Pons (tissue), 1 donor: ENCODE results near the gene INPP5K.
"Not testable (repeated sequence)": the region's sequence is repeated elsewhere in the genome, so short reads cannot be mapped to it uniquely, and the experiment has no call there.

Experiments
- DNase-seq: peaks from one replicate; pipeline ENCODE4 v3.0.0-alpha.2; 2016; ENCODE audit warnings: low spot score

INPP5K gene

DNA sequence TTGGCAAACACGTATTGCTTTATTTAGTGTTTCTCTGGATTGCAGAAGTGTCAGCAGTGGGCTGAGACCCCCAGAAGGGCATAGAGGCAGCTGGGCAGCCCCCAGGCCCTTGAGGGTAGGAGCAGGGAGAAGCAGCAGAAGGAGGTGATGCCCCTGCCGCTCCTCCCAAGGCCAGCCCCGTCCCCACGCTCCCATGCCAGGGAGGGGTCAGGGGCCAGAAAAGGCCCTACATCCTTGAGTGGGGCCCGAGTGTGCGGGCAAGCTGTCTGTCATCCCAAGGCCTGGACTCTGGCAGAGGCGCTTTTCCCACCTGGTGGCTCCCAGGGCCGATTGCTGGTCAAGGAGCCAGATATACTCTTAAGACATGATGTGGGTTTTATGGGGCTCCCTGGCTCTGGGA, 52.2 kb downstream of the INPP5K start:
- DNase-seq = no peak

DNA sequence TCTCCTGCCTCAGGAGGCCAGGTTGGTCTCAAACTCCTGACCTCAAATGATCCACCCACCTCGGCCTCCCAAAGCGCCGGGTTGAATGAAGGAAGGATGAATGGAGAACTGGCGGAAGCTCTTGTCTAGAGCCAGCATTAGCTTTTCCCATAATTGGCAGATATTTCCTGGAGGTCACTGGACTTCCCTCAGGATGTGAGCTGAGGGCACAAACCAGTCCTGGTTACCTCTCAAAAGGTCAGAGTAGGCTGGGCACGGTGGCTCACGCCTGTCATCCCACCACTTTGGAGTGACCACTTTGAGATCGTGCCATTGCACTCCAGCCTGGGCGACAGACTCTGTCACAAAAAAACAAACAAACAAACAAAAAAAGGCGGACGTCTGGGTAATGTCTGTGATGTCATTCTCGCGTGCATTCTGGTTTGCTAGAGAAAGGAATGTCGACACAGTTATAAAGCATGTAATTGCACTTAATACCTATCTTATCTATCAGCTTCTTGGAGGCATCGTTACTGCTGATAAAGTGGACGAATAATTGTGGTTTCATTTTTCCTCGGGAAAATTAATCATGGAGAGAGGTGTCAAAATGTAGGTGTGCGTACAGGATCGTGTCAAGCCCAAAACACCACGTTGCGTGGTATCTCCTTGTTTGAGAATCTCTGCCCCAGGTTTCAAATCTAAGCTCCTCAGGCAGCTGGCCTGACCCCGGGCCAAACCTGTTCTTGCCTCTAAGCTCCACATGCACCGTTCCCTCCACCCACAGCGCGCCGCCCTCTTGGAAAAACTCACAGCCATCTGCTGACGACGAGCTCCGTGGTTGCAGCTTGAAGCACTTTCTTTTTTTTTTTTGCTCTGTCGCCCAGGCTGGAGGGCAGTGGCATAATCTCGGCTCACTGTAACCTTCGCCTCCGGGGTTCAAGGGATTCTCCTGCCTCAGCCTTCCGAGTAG, 54.0 kb downstream of the INPP5K start:
- no peak for DNase-seq

DNA sequence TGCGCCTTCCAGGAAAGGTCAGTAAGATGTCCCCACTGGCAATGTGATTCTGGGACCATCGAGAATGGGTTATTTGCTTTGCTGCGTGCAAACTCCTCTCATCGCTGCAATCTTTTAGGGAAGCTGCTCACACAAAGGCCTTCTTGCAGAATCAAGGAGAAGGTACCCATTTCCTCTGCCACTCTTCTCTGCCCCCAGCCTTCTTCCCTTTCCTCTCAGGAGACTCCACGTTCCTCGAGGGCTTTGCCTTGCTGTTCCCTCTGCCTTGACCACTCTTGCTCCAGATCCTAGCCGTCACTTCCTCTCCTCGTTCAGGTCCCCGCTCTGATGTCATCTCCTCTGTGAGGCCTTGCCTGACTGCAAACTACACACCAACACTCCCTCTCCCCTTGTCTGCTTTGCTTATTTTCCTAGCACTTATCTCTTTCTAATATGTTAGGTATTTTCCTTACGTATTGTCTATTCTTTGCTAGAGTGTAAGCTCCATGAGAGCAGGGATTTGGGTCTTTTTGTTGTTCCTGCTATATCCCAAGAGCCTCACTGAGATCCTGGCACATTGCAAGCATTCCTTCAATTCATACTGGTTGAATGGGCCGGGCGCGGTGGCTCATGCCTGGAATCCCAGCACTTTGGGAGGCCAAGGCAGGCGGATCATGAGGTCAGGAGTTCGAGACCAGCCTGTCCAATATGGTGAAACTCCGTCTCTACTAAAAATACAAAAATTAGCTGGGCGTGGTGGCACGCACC, 55.0 kb downstream of the INPP5K start:
- no peak for DNase-seq

DNA sequence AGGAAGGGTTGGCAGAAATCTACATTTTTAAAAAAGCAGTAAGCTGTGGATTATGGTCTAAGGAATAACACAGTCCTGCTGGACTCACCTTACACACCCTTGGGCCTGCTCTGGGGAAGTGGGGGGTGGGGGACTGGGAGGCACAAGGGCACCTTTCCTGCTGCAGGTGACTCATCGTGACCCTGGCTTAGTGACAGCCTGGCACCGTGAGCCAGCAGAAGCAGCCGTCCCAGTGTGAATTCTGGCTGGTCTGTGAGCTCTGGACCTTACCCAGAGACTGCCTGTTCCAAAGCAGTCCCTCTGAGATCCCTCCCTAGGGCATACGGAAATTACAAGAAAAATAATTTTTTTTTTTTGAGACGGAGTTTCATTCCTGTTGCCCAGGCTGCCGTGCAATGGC, 56.2 kb downstream of the INPP5K start:
- DNase-seq = no peak

DNA sequence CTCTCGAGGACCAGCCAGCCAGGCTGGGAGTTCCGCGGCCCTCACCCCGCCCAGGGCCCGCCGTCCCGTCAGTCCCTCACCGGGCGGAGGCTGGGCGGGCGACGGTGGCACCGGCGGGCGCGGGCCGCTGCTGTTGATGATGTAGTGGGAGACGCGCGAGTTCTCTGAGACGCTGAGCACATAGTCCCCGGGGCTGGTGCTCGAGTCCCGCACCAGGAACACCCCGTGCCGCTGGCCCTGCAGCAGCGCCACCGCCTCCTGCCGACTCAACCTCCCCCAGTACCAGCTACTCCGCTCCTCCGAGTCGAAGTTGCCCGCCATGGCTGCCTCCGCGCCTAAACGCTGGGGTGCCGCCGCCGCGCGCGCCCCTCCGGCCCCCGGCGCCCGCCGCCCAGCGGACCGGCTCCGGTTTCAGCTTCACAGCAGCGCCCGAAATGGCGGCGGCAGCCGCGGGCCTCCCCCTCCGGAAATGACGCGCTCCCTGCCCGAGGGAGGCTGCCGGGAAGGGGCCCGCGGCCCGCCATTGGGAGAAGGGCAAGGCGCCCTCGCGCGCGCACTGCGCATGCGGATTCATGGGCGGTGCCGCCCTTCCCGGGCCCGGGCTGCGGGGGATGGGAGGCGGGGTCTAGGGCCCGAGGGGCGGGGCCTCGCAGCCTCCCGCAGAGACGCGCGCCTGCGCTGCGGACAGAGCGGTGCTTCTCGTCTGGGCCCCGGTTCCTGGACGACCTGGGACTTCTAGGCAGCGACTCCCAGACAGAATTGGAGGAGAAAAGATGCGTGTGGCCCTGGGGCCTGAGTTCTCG, 60.4 kb downstream of the INPP5K start, which contains the start of gene CRK:
Gene CRK (minus strand): TSS at position 436 of the 803 bp plus-strand sequence. CDS start 115 bp downstream, at position 321.
- peak; percentile 97 for DNase-seq

DNA sequence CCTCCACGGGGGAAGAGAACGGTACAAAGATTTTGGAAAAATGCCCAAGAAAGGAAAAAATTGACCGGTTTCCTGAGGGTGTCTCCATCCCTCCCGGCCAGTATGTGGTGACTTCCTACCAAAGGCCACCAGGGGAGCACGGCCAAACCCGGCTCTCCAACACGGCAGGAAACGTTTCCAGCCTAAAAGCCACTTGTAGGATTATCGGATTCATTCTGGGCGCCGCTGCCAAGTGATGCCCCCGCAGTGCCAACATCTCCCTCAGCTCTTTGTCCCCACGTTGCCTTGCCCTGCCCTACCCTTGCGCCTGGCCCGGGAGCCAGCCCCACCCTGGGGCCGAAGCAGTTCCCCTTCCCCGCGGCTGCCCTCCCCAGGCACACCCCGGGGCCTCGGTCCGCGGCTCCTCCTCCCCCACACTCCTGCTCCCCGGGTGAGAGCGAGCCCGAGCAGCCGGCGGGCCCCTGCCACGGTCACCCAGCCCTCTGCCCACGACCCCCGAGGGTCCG, 61.1 kb downstream of the INPP5K start:
- DNase-seq = peak; percentile 44

DNA sequence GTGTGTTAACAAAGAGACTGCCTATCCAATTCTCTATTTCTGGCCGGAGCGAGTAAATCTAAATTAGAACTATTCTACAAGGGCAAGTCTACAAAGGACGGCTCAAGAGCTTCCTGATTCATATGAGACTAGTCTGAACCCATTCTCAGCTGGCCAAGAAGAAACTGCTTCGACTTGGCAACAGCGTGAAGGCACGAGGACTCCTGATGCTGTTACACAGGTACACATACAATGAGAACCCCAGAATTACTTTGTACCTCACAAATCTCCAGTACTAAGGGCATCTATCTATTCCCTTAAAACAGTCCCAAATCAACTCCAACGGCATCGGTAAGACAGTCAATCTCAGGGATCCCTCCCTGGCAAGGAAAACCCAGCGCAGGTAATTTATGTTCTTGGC, 61.9 kb downstream of the INPP5K start:
- DNase-seq = no peak

DNA sequence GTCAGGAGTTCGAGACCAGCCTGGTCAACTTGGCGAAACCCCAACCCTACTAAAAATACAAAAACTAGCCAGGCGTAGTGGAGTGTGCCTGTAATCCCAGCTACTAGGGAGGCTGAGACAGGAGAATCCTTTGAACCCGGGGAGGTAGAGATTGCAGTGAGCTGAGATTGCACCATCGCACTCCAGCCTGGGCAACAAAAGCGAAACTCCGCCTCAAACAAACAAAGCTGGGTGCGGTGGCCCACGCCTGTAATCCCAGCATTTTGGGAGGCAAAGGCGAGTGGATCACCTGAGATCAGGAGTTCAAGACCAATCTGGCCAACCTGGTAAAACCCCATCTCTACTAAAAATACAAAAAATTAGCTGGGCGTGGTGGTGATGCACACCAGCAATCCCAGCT, 62.7 kb downstream of the INPP5K start:
- not testable (repeated sequence) for DNase-seq

DNA sequence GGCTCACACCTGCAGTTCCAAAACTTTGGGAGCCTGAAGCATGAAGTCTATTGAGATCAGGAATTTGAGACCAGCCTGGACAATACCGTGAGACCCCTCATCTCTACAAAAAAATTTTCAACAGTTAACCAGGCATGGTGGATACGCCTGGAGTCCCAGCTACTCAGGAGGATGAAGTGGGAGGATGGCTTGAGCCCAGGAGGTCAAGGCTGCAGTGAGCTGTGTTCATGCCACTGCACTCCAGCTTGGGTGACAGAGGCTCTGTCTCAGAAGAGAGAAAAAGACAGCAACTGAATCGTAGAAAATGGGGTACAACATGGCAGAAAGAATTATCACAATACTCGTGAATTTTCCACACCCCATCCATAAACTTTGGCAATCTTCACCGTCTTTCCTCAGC, 63.6 kb downstream of the INPP5K start:
- no peak for DNase-seq

DNA sequence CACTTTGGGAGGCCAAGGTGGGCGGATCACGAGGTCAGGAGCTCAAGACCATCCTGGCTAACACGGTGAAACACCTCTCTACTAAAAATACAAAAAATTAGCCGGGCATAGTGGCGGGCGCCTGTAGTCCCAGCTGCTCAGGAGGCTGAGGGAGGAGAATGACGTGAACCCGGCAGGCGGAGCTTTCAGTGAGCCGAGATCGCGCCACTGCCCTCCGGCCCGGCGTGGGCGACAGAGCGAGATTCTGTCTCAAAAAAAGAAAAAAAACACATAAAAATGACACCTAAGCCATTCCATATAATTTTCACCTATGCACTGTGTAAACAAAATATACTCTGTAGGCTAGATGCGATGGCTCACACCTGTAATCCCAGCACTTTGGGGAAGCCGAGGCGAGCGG, 66.2 kb downstream of the INPP5K start:
- DNase-seq = not testable (repeated sequence)

DNA sequence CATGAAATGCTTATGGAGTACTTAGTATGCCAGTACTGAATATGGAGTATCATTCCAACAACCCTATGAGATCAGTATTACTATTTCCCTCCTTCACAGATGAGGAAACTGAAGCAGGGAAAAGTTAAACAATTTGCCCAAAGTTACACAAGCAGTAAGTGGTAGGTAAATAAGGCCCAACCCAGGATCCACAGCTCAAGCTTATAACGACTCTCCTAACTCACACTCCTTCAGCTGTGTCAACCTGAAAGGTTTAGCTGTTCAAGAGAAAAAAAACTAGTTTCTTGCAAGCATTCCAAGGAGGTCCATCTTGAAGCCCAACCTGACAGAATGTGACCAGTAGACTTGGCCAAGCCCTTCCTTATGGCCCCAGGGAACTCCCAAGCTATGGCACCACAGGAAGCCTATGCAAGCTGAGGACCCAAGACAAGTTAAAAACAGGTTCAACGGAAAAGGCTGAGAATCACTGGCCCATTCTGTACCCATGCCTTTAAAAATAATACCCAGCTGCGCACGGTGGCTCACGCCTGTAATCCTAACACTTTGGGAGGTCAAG, 66.9 kb downstream of the INPP5K start:
- DNase-seq = no peak

DNA sequence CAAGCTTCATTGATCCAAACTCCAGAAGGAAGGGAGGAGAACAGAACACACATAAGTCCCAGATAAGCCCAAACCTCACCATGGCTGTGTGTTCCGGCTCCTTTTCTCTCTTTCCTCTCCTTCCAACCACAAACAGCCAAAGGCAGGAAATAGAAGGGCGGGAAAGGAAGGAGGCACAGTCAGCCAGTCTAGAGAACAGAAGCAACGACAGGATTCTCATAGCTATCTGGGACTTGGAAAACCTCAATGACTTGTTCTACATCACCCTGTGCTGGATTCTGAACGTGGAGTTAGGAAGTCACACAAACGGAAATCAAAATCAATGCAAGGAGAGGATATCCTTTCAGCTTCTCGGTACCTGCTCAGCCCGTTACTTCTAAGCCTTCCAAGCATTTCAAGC, 69.4 kb downstream of the INPP5K start:
- DNase-seq = no peak

DNA sequence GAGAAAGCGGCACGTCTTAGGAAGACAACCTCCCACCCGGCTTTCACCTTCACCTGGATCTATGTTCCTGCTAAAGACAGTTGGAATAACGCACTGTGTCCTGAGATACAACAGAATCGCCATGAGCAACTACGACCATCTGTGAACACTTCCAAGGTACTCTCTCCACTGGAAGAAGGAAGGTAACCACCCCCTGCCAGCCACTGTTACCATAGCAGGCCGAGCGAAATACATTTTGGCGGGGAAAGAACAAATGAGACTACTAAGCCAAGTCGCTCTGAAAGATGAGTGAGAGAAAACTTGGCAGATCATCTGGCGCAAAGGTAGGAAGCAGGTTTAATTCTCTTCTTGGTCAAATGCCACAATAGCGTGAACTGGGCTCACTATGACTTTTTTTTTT, 70.2 kb downstream of the INPP5K start:
- no peak for DNase-seq

DNA sequence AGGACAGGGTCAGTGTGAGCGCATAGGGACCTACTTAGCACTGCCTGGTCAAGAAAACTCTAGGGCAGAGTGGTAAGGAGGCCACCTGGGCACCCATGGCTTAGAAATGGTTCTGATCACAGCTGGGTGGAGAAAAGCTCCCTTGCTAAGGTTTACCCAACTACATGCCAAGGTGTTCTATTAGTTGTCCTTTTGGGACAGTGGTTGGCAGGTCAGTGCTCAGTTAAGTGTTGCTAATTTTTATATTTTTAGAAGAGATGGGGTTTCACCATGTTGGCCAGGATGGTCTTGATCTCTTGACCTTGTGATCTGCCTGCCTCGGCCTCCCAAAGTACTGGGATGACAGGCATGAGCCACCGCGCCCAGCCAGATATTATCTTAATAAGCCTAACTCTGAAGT, 70.7 kb downstream of the INPP5K start:
- DNase-seq = not testable (repeated sequence)
